Ascending aorta (tissue), 2 donors: ENCODE data around the gene CEP170B. TPM values are rescaled to one million over a fixed set of nuclear protein-coding genes. Genes with fewer than 3 reads are reported as not detected.
"Not testable (repeated sequence)": the region's sequence is repeated elsewhere in the genome, so short reads cannot be mapped to it uniquely, and the experiment has no call there.

Experiments used
- DNase-seq, 2 donors: peaks; one replicate each; pipeline ENCODE4 v3.0.0-alpha.2; 2019; ENCODE audit warnings: low spot score in 2 of 2
- H3K27ac ChIP-seq, 2 donors: fragments of 200-600 bp; sonication (generic); one replicate each; pipeline ENCODE4 v1.5.1; 2016 to 2017; ENCODE audit warnings: mild to moderate bottlenecking in 1 of 2
- H3K27me3 ChIP-seq: fragments of 200-600 bp; sonication (generic); one replicate; pipeline ENCODE4 v1.5.1; 2017
- H3K36me3 ChIP-seq, 2 donors: fragments of 200-600 bp; sonication (generic); one replicate each; pipeline ENCODE4 v1.5.1; 2016
- H3K4me1 ChIP-seq, 2 donors: fragments of 200-600 bp; sonication (generic); one replicate each; pipeline ENCODE4 v1.5.1; 2016 to 2017; ENCODE audit warnings: mild to moderate bottlenecking in 1 of 2
- H3K4me3 ChIP-seq, 2 donors: fragments of 200-600 bp; sonication (generic); one replicate each; pipeline ENCODE4 v1.5.1; 2016 to 2017; ENCODE audit warnings: mild to moderate bottlenecking in 1 of 2
- H3K9me3 ChIP-seq, 2 donors: fragments of 200-600 bp; sonication (generic); one replicate each; pipeline ENCODE4 v1.5.1; 2016
- CTCF ChIP-seq, 3 experiments: fragments of 200-600 bp in 2 of 3; fragments of 450-650 bp in 1 of 3; sonication (generic) in 2 of 3; IDR thresholded peaks; one replicate each; pipeline ENCODE4 v1.5.1; 2016 to 2019; ENCODE audit warnings: antibody characterized with exemption in 3 of 3, mild to moderate bottlenecking in 1 of 3, moderate library complexity in 1 of 3
- intact Hi-C: fragments of 100-400 bp; cut with DNase I; formaldehyde crosslinking; loops from one replicate; pipeline ENCODE4 v1.15.1; 2023
- total RNA-seq: library from RNA; depleted of rRNA; stranded (reverse); fragments of >200 nt; gene quantifications from one replicate; pipeline ENCODE4 v1.1.0, GENCODE V29; 2016

CEP170B gene
- total RNA-seq, 1 donor from 2014 or later: 39.1 TPM

GRCh38 chr14:104900639-104901512, 35.8 kb downstream of the CEP170B start:
- Histone ChIP-seq H3K36me3 (no peaks in the 10 kb centered on the region), H3K4me3 (no peak overlapping the region), H3K27ac (no peak overlapping the region), H3K27me3 (no peaks in the 10 kb centered on the region), H3K9me3 (no peaks in the 10 kb centered on the region), H3K4me1 (no peaks in the 10 kb centered on the region)
- TF ChIP-seq CTCF (IDR thresholded peaks at IDR 0.05): no peak
- intact Hi-C loops: no loop called here
- peak in 1 of 2 donors; percentile 49 for DNase-seq

DNA sequence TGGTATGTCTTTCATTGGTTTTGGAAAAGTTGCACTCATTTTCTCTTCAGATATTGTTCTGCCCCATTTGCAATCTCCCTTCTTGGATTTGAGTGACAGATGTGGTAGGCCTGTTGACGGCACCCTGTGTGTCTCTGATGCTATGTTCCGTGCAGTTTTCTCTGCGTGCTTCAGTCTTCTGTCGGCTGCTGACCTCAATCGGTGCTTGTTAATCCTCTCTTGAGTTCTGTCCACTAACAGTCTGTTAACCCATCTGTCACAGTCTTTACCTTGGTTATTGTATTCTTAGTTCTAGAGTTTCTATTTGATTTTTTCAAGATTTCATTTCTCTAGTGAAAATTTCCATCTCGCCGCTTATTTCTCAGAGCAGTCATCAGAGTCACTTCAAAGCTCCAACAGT, 38.9 kb downstream of the CEP170B start:
- no peaks in the 10 kb centered on the region for H3K4me1 ChIP-seq
- no peaks in the 10 kb centered on the region for H3K27me3 ChIP-seq
- no peaks in the 10 kb centered on the region for H3K9me3 ChIP-seq
- no peak overlapping the region for H3K27ac ChIP-seq
- H3K36me3 ChIP-seq: no peaks in the 10 kb centered on the region
- DNase-seq: peak in 1 of 2 donors; percentile 7
- no peak overlapping the region for H3K4me3 ChIP-seq
- no peak for TF ChIP-seq CTCF (IDR thresholded peaks at IDR 0.05)
- intact Hi-C loops: no loop called here

DNA sequence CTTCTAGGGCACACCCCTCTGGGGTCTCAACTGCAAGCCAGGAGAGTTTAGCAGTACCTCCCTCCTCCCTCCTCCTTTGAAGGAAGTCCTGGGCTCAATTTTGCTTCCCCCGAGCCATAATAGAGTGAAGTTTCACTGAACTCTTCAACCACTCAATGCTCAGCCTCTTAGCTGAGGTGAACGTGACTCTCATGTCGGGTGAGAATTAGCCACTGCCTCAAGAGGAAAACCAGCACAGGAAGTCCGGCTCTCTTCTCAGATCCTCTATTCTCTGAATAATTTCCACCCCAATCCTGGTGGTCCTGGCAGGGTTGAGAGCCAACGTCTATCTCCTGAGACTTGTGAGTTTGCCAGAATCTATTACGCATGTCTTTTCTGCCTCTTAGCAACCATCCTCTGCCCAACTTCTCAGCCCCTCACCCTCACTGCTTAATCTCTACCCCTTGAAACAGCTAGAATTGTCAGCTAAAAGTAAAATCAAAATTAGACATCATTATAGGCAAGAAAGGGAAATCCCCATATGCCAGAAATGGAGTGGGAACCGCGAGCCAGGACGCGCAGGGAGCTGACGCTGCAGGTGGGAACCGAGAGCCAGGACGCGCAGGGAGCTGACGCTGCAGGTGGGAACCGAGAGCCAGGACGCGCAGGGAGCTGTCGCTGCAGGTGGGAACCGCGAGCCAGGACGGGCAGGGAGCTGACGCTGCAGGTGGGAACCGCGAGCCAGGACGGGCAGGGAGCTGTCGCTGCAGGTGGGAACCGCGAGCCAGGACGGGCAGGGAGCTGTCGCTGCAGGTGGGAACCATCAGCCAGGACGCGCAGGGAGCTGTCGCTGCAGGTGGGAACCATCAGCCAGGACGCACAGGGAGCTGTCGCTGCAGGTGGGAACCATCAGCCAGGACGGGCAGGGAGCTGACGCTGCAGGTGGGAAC, 39.8 kb downstream of the CEP170B start:
- H3K9me3 ChIP-seq, H3K4me3 ChIP-seq, H3K4me1 ChIP-seq, H3K27ac ChIP-seq, H3K36me3 ChIP-seq, H3K27me3 ChIP-seq, intact Hi-C loops: not testable (repeated sequence)
- peak in 1 of 2 donors; percentile 18 for DNase-seq

DNA sequence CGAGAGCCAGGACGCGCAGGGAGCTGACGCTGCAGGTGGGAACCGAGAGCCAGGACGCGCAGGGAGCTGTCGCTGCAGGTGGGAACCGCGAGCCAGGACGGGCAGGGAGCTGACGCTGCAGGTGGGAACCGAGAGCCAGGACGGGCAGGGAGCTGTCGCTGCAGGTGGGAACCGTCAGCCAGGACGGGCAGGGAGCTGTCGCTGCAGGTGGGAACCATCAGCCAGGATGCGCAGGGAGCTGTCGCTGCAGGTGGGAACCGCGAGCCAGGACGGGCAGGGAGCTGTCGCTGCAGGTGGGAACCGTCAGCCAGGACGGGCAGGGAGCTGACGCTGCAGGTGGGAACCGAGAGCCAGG, 40.5 kb downstream of the CEP170B start:
- H3K27me3 ChIP-seq, H3K27ac ChIP-seq, H3K4me1 ChIP-seq, H3K36me3 ChIP-seq, intact Hi-C loops, DNase-seq, H3K9me3 ChIP-seq, H3K4me3 ChIP-seq: not testable (repeated sequence)

- Histone ChIP-seq H3K4me1 (no peaks in the 10 kb centered on the region), H3K27me3 (no peaks in the 10 kb centered on the region), H3K27ac (no peak overlapping the region), H3K4me3 (no peak overlapping the region), H3K9me3 (peaks cover 0 to 6% of the 10 kb centered on the region in 2 donors), H3K36me3 (no peaks in the 10 kb centered on the region)
- no peak for TF ChIP-seq CTCF (IDR thresholded peaks at IDR 0.05)
- intact Hi-C loops: no loop called here
- no peak for DNase-seq
Observed at GRCh38 chr14:104908303-104908702, 43.2 kb downstream of the CEP170B start.

GRCh38 chr14:104912053-104912452, 47.0 kb downstream of the CEP170B start:
- peaks cover 0 to 6% of the 10 kb centered on the region in 2 donors for H3K9me3 ChIP-seq
- no peaks in the 10 kb centered on the region for H3K4me1 ChIP-seq
- peak in 1 of 2 donors; percentile 21 for DNase-seq
- no peak overlapping the region for H3K27ac ChIP-seq
- no peak overlapping the region for H3K4me3 ChIP-seq
- intact Hi-C loops: no loop called here
- TF ChIP-seq CTCF (IDR thresholded peaks at IDR 0.05): no peak
- no peaks in the 10 kb centered on the region for H3K36me3 ChIP-seq
- no peaks in the 10 kb centered on the region for H3K27me3 ChIP-seq
